Fibroblast of villous mesenchyme (primary cell): ENCODE data around the gene TAPBPL. TPM values are rescaled to one million over a fixed set of nuclear protein-coding genes. Genes with fewer than 3 reads are reported as not detected.
"Not testable (repeated sequence)": the region's sequence is repeated elsewhere in the genome, so short reads cannot be mapped to it uniquely, and the experiment has no call there.

Source experiments
- DNase-seq: peaks from one replicate; pipeline ENCODE4 v3.0.0-alpha.2; 2010; ENCODE audit warnings: low read depth
- H3K4me3 ChIP-seq: 2 replicates; pipeline ENCODE4 v1.5.1; 2011; ENCODE audit warnings: low read depth, mild to moderate bottlenecking, low read length
- total RNA-seq: library from RNA; depleted of rRNA; stranded (reverse); fragments of >200 nt; gene quantifications from 2 replicates; pipeline ENCODE4 v1.2.3, GENCODE V29; 2012
- TF ChIP-seq, protein P1 (sequence below): IDR thresholded peaks from 2 replicates; pipeline ENCODE4 v1.5.1; 2012; ENCODE audit warnings: low read depth, mild to moderate bottlenecking, low read length; ENCODE audit not compliant: insufficient read depth

The TAPBPL gene
- total RNA-seq, 1 donor, result 7.3 TPM

DNA sequence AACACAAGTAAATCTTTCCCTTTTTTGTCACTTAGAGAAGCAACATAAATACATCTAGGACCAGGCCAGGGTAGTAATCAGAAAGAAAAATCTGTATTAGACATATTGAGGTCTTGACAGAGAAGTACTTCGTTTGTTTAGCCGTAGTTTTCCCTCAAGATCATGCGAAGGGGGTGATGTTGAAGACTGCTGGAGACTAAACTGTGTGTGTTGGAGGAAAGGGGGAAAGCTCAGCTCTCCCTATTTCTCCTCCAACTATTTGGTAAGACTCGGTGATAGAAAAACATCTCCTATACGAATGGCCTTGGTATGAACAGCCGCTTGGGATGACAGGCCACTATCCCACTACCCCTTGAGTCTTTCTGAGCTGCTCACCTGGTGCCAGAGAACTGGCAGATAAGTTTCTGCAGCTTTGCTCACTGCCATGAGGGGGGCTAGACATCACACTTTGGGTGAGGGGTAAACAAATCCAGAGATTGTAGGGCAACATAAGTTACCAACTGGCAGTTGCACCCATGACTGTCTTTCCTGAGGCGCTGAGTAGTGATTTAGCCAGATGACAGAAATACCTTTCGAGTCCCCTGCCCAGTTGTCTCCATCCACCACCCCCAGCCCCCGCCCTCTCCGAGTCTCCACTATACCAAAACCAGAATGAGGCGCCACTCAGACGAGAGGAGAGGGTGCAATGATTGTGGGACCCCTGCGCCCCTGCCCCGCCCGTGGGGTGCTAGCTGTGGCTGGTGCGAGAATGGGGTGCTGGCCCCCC lies 17.9 kb downstream of the TAPBPL start:
- no peak for DNase-seq
- TF ChIP-seq, protein P1, sequence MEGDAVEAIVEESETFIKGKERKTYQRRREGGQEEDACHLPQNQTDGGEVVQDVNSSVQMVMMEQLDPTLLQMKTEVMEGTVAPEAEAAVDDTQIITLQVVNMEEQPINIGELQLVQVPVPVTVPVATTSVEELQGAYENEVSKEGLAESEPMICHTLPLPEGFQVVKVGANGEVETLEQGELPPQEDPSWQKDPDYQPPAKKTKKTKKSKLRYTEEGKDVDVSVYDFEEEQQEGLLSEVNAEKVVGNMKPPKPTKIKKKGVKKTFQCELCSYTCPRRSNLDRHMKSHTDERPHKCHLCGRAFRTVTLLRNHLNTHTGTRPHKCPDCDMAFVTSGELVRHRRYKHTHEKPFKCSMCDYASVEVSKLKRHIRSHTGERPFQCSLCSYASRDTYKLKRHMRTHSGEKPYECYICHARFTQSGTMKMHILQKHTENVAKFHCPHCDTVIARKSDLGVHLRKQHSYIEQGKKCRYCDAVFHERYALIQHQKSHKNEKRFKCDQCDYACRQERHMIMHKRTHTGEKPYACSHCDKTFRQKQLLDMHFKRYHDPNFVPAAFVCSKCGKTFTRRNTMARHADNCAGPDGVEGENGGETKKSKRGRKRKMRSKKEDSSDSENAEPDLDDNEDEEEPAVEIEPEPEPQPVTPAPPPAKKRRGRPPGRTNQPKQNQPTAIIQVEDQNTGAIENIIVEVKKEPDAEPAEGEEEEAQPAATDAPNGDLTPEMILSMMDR, result no peak
- peak overlapping the region; percentile 78 for H3K4me3 ChIP-seq

DNA sequence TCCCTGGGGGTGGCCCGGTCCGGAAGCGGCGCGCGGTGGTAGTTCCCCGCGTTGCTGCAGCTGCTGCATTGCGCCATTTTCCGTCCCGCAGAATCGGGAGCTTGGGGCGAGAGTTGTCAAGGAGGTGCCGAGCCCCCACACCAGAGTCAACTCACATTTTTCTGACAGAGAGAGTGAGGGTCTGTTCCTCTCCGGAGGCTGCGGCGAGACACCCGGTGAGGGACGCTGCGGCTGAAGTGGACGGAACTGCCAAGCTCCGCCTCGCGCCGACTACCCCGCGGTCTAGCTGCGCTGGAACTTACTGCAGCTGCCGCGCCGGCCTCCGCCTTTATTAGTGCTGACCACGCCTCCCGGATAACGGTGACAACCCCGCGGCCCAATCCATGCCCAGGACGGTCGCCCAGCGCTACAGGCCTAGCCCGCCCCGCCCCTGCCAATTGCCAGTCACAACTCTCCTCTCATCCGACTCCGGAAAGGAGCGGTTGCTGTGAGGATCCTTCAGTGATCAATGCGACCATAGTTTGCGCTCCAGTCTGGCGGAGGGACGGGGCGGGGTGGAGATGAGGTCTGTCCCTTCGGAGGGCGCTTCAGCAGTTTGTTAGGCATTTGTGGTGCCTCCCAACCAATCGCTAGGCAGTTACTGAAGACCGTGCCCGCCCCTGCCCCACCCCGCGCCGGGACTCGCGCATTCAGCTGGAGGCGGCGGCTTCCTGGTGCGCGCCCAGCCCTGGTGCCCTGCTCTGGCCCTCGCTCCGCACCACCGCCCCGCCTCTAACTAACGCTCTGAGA lies 18.7 kb downstream of the TAPBPL start, which contains the start of gene VAMP1:
TSS of gene VAMP1 (minus strand) at position 303 of the 789 bp plus-strand sequence. CDS start at position 157, 146 bp downstream.
- TF ChIP-seq, protein P1, result no peak
- DNase-seq, result peak; percentile 97
- peak within 1 kb of the TSS; percentile 78 for H3K4me3 ChIP-seq

DNA sequence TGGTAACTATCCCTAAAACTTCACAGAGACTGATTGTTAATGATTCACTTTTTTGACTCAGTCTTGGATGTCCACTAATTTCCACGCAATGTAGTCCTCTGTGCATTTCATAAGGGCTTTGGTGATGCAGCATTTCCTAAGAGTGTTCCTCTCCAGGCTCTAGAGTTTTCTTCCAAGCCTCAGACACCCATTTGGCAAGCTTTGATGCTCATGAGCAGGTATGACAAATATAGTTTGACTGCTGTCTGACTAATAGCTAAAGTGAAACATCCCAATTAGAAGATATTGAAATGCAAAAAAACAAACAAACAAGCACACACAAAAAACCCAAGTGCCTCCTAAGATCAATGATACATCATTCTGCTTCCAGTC lies 20.1 kb downstream of the TAPBPL start:
- DNase-seq, result no peak
- H3K4me3 ChIP-seq, result no peak overlapping the region
- TF ChIP-seq, protein P1, result no peak

- DNase-seq, result no peak
- H3K4me3 ChIP-seq, result no peak overlapping the region
- TF ChIP-seq, protein P1, result no peak
Measured at GRCh38 chr12:6472491-6472890, 20.6 kb downstream of the TAPBPL start.

- not testable (repeated sequence) for DNase-seq
Measured at GRCh38 chr12:6475233-6475975, 23.6 kb downstream of the TAPBPL start.

GRCh38 chr12:6476489-6476888 lies 24.6 kb downstream of the TAPBPL start:
- peak; percentile 75 for DNase-seq
- TF ChIP-seq, protein P1, result no peak
- H3K4me3 ChIP-seq, result no peak overlapping the region

More at GRCh38 chr12:6475233-6475975, 23.6 kb downstream of the TAPBPL start:
- not testable (repeated sequence) for H3K4me3 ChIP-seq

DNA sequence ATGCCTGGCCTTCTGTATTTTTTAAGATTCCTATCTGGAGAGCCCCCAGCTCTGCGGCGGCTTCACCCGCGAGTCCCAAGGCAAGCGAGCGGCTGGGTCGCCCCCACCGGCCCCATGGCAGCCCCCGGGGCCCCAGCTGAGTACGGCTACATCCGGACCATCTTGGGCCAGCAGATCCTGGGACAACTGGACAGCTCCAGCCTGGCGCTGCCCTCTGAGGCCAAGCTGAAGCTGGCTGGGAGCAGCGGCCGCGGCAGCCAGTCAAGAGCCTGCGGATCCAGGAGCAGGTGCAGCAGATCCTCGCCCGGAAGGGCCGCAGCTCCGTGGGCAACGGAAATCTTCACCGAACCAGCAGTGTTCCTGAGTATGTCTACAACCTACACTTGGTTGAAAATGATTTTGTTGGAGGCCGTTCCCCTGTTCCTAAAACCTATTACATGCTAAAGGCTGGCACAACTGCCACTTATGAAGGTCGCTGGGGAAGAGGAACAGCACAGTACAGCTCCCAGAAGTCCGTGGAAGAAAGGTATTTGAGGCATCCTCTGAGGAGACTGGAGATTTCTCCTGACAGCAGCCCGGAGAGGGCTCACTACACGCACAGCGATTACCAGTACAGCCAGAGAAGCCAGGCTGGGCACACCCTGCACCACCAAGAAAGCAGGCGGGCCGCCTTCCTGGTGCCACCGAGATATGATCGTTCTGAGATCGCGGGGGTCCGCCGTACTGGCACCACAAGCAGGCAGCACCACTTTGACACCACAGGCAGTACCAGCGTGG lies 25.9 kb downstream of the TAPBPL start:
- not testable (repeated sequence) for H3K4me3 ChIP-seq, DNase-seq
